PC-9 (cell line): ENCODE data around the gene ATP1A2. TPM values are rescaled to one million over a fixed set of nuclear protein-coding genes. Genes with fewer than 3 reads are reported as not detected.

ENCODE experiments used
- BruUV-seq: library from RNA; stranded (reverse); fragments of 400-500 nt; replicated peaks from 2 replicates; lab custom pipeline; 2021; lab: Mats Ljungman, UMichigan
- CTCF ChIA-PET: fragments of 300-600 bp; sonication (Branson Sonifier 250); formaldehyde crosslinking; loops from one replicate; lab custom pipeline; 2022; ENCODE audit warnings: antibody characterized with exemption; lab: Charles Lee
- POLR2A ChIA-PET: fragments of 300-600 bp; sonication (Branson Sonifier 250); formaldehyde crosslinking; loops from one replicate; lab custom pipeline; 2022; ENCODE audit warnings: antibody characterized with exemption; ENCODE audit not compliant: unreplicated experiment; lab: Charles Lee
- DNase-seq, 2 experiments: peaks; one replicate each; pipeline versions ENCODE4 v3.0.0 to v3.0.0-alpha.2; 2015 to 2022; ENCODE audit warnings: mixed read lengths in 1 of 2
- H2AFZ ChIP-seq: fragments of 200-600 bp; sonication (generic); 2 replicates; pipeline ENCODE4 v1.8.1; 2017; ENCODE audit warnings: antibody characterized with exemption
- H3F3A ChIP-seq: fragments of 200-600 bp; sonication (generic); 2 replicates; pipeline ENCODE4 v1.8.1; 2017; ENCODE audit warnings: antibody characterized with exemption, mild to moderate bottlenecking, low read depth; ENCODE audit not compliant: insufficient read depth
- H3K27ac ChIP-seq: fragments of 200-600 bp; sonication (generic); 2 replicates; pipeline ENCODE4 v1.6.1; 2016; ENCODE audit warnings: mixed run types
- H3K27me3 ChIP-seq: fragments of 200-600 bp; sonication (generic); 2 replicates; pipeline ENCODE4 v1.6.1; 2016; ENCODE audit warnings: low read depth, mixed run types; ENCODE audit not compliant: insufficient read depth
- H3K36me3 ChIP-seq: fragments of 200-600 bp; sonication (generic); 2 replicates; pipeline ENCODE4 v1.6.1; 2016; ENCODE audit warnings: low read depth, mixed run types
- H3K4me1 ChIP-seq: fragments of 200-600 bp; sonication (generic); replicated peaks from 2 replicates; pipeline ENCODE4 v1.6.1; 2016; ENCODE audit warnings: mixed run types; ENCODE audit not compliant: insufficient read depth
- H3K4me2 ChIP-seq: fragments of 200-600 bp; sonication (generic); 2 replicates; pipeline ENCODE4 v1.6.1; 2017; ENCODE audit warnings: mixed run types
- H3K4me3 ChIP-seq: fragments of 200-600 bp; sonication (generic); 2 replicates; pipeline ENCODE4 v1.6.1; 2016; ENCODE audit warnings: mixed run types
- H3K79me2 ChIP-seq: fragments of 200-600 bp; sonication (generic); 2 replicates; pipeline ENCODE4 v1.6.1; 2017; ENCODE audit warnings: low read depth, mixed run types
- H3K9me2 ChIP-seq: fragments of 200-600 bp; sonication (generic); 2 replicates; pipeline ENCODE4 v1.8.1; 2017; ENCODE audit warnings: mild to moderate bottlenecking; ENCODE audit not compliant: insufficient read depth
- H3K9me3 ChIP-seq: fragments of 200-600 bp; sonication (generic); 2 replicates; pipeline ENCODE4 v1.8.1; 2016; ENCODE audit warnings: low read depth; ENCODE audit not compliant: insufficient read depth
- H4K20me1 ChIP-seq: fragments of 200-600 bp; sonication (generic); 2 replicates; pipeline ENCODE4 v1.8.1; 2017; ENCODE audit not compliant: insufficient read depth
- CTCF ChIP-seq: fragments of 200-600 bp; sonication (generic); conservative IDR thresholded peaks from 2 replicates; pipeline ENCODE4 v1.6.1; 2017; ENCODE audit warnings: mixed run types, antibody characterized with exemption, mild to moderate bottlenecking, moderate library complexity
- EZH2 ChIP-seq: fragments of 200-600 bp; sonication (generic); IDR thresholded peaks from 2 replicates; pipeline ENCODE4 v1.8.0; 2017; ENCODE audit warnings: antibody characterized with exemption, low read depth
- intact Hi-C: fragments of 100-400 bp; cut with micrococcal nuclease; formaldehyde crosslinking; loops from one replicate; pipeline ENCODE4 v1.10.0; 2022; ENCODE audit not compliant: unreplicated experiment
- total RNA-seq: library from RNA; stranded (reverse); gene quantifications from 2 replicates; pipeline ENCODE4 v1.2.3, GENCODE V29; 2021

ATP1A2 gene
- total RNA-seq, 1 experiment from 2014 or later: 1.1 TPM

- Histone ChIP-seq H3K4me2 (no peak overlapping the region), H3K9me3 (no peaks in the 10 kb centered on the region), H3K4me1 (peaks cover 10% of the 10 kb centered on the region; the same call in 1 of the 2 replicates), H3K9me2 (no peaks in the 10 kb centered on the region), H3K36me3 (no peaks in the 10 kb centered on the region), H3K27me3 (no peaks in the 10 kb centered on the region), H3F3A (no peaks in the 10 kb centered on the region; the same call in 1 of the 2 replicates), H3K27ac (no peak overlapping the region), H2AFZ (no peak overlapping the region), H3K79me2 (no peaks in the 10 kb centered on the region), H3K4me3 (no peak overlapping the region), H4K20me1 (no peaks in the 10 kb centered on the region)
- CTCF ChIA-PET: interaction anchor here (0.7 to 1.0 kb wide), 2 partner anchors 36 to 441 kb away, joined by 3 read pairs; no protein-coding TSS in a partner anchor
- POLR2A ChIA-PET: no interaction called here
- BruUV-seq: no TSS peak
- no peak for DNase-seq
- no peak for TF ChIP-seq CTCF
- intact Hi-C loops: no loop called here
Measured at GRCh38 chr1:160157174-160157573, 41.6 kb downstream of the ATP1A2 start.

GRCh38 chr1:160158031-160158430 lies 42.5 kb downstream of the ATP1A2 start:
- no peak overlapping the region for H2AFZ ChIP-seq
- no peaks in the 10 kb centered on the region for H4K20me1 ChIP-seq
- H3K4me2 ChIP-seq: no peak overlapping the region
- BruUV-seq: no TSS peak
- ChIA-PET CTCF (no interaction called here), POLR2A (no interaction called here)
- H3F3A ChIP-seq: no peaks in the 10 kb centered on the region; the same call in 1 of the 2 replicates
- TF ChIP-seq EZH2 (no peak), CTCF (no peak)
- H3K4me1 ChIP-seq: peaks cover 10% of the 10 kb centered on the region; the same call in 1 of the 2 replicates
- no peaks in the 10 kb centered on the region for H3K79me2 ChIP-seq
- no peaks in the 10 kb centered on the region for H3K36me3 ChIP-seq
- no peaks in the 10 kb centered on the region for H3K9me2 ChIP-seq
- H3K9me3 ChIP-seq: no peaks in the 10 kb centered on the region
- no peak overlapping the region for H3K4me3 ChIP-seq
- no peaks in the 10 kb centered on the region for H3K27me3 ChIP-seq
- no peak overlapping the region for H3K27ac ChIP-seq
- no peak for DNase-seq
- intact Hi-C loops: no loop called here

- H3K4me1 ChIP-seq: peaks cover 10% of the 10 kb centered on the region; the same call in 1 of the 2 replicates
- no peaks in the 10 kb centered on the region; the same call in 1 of the 2 replicates for H3K9me2 ChIP-seq
- BruUV-seq: no TSS peak
- no peak for DNase-seq
- no peaks in the 10 kb centered on the region; the same call in 1 of the 2 replicates for H3F3A ChIP-seq
- intact Hi-C loops: no loop called here
- ChIA-PET POLR2A (no interaction called here), CTCF (no interaction called here)
- no peaks in the 10 kb centered on the region for H3K36me3 ChIP-seq
- H2AFZ ChIP-seq: no peak overlapping the region
- no peak for TF ChIP-seq CTCF
- TF ChIP-seq EZH2: no peak
- H4K20me1 ChIP-seq: no peaks in the 10 kb centered on the region
- no peak overlapping the region for H3K4me2 ChIP-seq
- H3K27me3 ChIP-seq: no peaks in the 10 kb centered on the region
- H3K79me2 ChIP-seq: no peaks in the 10 kb centered on the region
- no peak overlapping the region for H3K27ac ChIP-seq
- no peaks in the 10 kb centered on the region for H3K9me3 ChIP-seq
- H3K4me3 ChIP-seq: no peak overlapping the region
Measured at GRCh38 chr1:160158534-160158933, 43.0 kb downstream of the ATP1A2 start.
